ENCODE measurements around the gene LRRC42. TPM values are rescaled to one million over a fixed set of nuclear protein-coding genes. Genes with fewer than 3 reads are reported as not detected.

The LRRC42 gene
- total and polyA plus RNA-seq, 9 of the 15 experiments (the other 6 are each of a cell fraction or from before 2014, with no cell fraction given), result 17.3 to 51.9 (median 35.5) TPM

DNA sequence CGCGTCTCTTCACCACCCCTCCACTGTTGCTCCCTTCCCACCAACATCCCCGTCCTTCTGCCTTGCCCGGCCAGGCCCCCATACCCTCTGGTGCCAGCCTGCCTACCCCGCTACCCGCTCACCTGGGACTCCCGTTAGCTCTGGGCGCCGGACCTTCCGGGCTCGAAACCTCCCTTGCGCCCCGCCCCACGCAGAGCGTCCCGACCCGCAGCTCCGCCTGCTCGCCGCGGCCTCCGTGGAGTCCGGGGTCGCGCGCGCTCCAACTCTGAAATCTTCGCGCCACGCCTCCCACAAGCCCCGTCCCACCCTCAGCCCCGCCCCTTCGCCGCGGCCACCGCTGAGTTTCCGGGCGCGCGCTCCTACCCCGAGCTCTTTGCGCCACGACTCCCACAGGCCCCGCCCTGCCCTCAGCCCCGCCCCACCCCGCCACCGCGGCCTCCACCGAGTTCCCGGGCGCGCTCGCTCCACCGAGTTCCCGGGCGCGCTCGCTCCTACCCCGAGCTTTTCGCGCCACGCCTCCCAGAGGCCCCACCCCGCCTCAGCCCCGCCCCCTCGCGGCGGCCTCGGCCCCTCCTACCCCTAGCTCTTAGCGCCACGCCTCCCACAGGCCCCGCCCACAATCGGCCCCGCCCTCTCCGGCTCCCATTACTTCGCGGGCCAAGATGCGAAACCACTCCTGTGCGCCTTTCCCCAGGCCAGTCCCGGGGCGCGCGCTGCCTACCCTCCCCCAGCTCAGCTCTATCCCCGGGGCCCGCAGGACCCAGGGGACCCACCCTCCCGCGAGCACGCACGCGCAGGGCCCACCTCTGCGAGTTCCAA lies 508 bp upstream of the LRRC42 start, which contains the start of gene IFT25 (continued):
- TF ChIP-seq POLR2H (tag; IDR thresholded peaks at IDR 0.05; ENCODE audit: low read depth) (no peak), ZNF140 (CRISPR knock-in tag; IDR thresholded peaks at IDR 0.05) (no peak), ZFPM2 (CRISPR knock-in tag; IDR thresholded peaks at IDR 0.05) (no peak), NELFE (IDR thresholded peaks at IDR 0.05; ENCODE audit: insufficient read depth, insufficient read length) (no peak), RFX7 (CRISPR knock-in tag; IDR thresholded peaks at IDR 0.05) (no peak), OTX1 (CRISPR knock-in tag; IDR thresholded peaks at IDR 0.05) (peak; percentile 87; the same call in 1 of the 2 replicates), RBM34 (IDR thresholded peaks at IDR 0.05; ENCODE audit: borderline replicate concordance, insufficient read depth, low read length) (no peak), HNRNPLL (IDR thresholded peaks at IDR 0.05; ENCODE audit: low read depth, low read length, poor library complexity, severe bottlenecking) (no peak), CREM (IDR thresholded peaks at IDR 0.05; ENCODE audit: low read depth) (peak; percentile 27; the same call in 1 of the 2 replicates), ZNF263 (CRISPR knock-in tag; IDR thresholded peaks at IDR 0.05; ENCODE audit: borderline replicate concordance) (0 out of 2 replicates have a peak, but pooled peaks have one; percentile 68), SMARCA5 (IDR thresholded peaks at IDR 0.05) (no peak), SP2 (IDR thresholded peaks at IDR 0.05; ENCODE audit: extremely low read depth, low read depth, low read length, poor library complexity, severe bottlenecking) (no peak), SNRNP70 (optimal IDR thresholded peaks at IDR 0.05; ENCODE audit: low read depth, low read length) (no peak), DDX20 (tag; IDR thresholded peaks at IDR 0.05; ENCODE audit: low read depth) (no peak), ZNF444 (CRISPR knock-in tag; IDR thresholded peaks at IDR 0.05) (no peak), MECOM (CRISPR knock-in tag; IDR thresholded peaks at IDR 0.05) (no peak), SMAD2 (IDR thresholded peaks at IDR 0.05; ENCODE audit: low read depth, low read length) (no peak), MCM7 (IDR thresholded peaks at IDR 0.05) (no peak), SAFB (IDR thresholded peaks at IDR 0.05; ENCODE audit: borderline replicate concordance, low read depth, low read length) (peak; percentile 98), NONO (IDR thresholded peaks at IDR 0.05; ENCODE audit: low read depth in 2 of 2, low read length in 1 of 2) (no peak), EGR1 (conservative IDR thresholded peaks at IDR 0.05) (no peak), SLC30A9 (CRISPR knock-in tag; IDR thresholded peaks at IDR 0.05) (no peak), HCFC1 (IDR thresholded peaks at IDR 0.05; ENCODE audit: low read depth, low read length) (no peak), IRF2 (CRISPR knock-in tag; IDR thresholded peaks at IDR 0.05) (no peak)
- TF ChIP-seq, protein P1, sequence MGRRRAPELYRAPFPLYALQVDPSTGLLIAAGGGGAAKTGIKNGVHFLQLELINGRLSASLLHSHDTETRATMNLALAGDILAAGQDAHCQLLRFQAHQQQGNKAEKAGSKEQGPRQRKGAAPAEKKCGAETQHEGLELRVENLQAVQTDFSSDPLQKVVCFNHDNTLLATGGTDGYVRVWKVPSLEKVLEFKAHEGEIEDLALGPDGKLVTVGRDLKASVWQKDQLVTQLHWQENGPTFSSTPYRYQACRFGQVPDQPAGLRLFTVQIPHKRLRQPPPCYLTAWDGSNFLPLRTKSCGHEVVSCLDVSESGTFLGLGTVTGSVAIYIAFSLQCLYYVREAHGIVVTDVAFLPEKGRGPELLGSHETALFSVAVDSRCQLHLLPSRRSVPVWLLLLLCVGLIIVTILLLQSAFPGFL (CRISPR knock-in tag; IDR thresholded peaks at IDR 0.05), result no peak
- TF ChIP-seq, protein P2, sequence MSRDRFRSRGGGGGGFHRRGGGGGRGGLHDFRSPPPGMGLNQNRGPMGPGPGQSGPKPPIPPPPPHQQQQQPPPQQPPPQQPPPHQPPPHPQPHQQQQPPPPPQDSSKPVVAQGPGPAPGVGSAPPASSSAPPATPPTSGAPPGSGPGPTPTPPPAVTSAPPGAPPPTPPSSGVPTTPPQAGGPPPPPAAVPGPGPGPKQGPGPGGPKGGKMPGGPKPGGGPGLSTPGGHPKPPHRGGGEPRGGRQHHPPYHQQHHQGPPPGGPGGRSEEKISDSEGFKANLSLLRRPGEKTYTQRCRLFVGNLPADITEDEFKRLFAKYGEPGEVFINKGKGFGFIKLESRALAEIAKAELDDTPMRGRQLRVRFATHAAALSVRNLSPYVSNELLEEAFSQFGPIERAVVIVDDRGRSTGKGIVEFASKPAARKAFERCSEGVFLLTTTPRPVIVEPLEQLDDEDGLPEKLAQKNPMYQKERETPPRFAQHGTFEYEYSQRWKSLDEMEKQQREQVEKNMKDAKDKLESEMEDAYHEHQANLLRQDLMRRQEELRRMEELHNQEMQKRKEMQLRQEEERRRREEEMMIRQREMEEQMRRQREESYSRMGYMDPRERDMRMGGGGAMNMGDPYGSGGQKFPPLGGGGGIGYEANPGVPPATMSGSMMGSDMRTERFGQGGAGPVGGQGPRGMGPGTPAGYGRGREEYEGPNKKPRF (IDR thresholded peaks at IDR 0.05; ENCODE audit: low read depth, low read length), result no peak
- TF ChIP-seq, protein P3, sequence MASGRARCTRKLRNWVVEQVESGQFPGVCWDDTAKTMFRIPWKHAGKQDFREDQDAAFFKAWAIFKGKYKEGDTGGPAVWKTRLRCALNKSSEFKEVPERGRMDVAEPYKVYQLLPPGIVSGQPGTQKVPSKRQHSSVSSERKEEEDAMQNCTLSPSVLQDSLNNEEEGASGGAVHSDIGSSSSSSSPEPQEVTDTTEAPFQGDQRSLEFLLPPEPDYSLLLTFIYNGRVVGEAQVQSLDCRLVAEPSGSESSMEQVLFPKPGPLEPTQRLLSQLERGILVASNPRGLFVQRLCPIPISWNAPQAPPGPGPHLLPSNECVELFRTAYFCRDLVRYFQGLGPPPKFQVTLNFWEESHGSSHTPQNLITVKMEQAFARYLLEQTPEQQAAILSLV (tag; IDR thresholded peaks at IDR 0.05), result no peak

Data from K562 (cell line).